Kidney (tissue), 14 donors: ENCODE measurements around the gene CUL2. TPM values are rescaled to one million over a fixed set of nuclear protein-coding genes. Genes with fewer than 3 reads are reported as not detected.

Experiments used
- DNase-seq, 5 donors: peaks; one replicate each; pipeline ENCODE4 v3.0.0-alpha.2; 2013 to 2020
- FAIRE-seq: peaks from 2 replicates; lab custom pipeline; 2012; peaks lifted over from hg19 to GRCh38; lab: Jason Lieb, UNC
- H3K27ac ChIP-seq, 2 donors: one replicate each; pipeline ENCODE4 v1.7.0; 2013; ENCODE audit warnings: low read depth in 2 of 2, low read length in 2 of 2, inconsistent platforms in 1 of 2
- H3K27me3 ChIP-seq: one replicate; pipeline ENCODE4 v1.7.1; 2013; ENCODE audit warnings: low read length, inconsistent platforms; ENCODE audit not compliant: control insufficient read depth, insufficient read depth
- H3K36me3 ChIP-seq, 3 donors: one replicate each; pipeline versions ENCODE4 v1.7.0 to v1.7.1; 2013; ENCODE audit warnings: low read length in 3 of 3, control low read depth in 1 of 3, inconsistent platforms in 1 of 3; ENCODE audit not compliant: insufficient read depth in 3 of 3, control insufficient read depth in 2 of 3
- H3K4me1 ChIP-seq, 3 donors: one replicate each; pipeline versions ENCODE4 v1.7.0 to v1.7.1; 2013; ENCODE audit warnings: low read length in 3 of 3, inconsistent platforms in 1 of 3, low read depth in 1 of 3; ENCODE audit not compliant: control insufficient read depth in 2 of 3, insufficient read depth in 2 of 3
- H3K4me3 ChIP-seq, 3 donors: one replicate each; pipeline versions ENCODE4 v1.7.0 to v1.8.1; 2013; ENCODE audit warnings: low read length in 3 of 3, control low read depth in 1 of 3, inconsistent platforms in 1 of 3
- H3K9ac ChIP-seq, 3 donors: one replicate each; pipeline versions ENCODE4 v1.7.0 to v1.7.1; 2013; ENCODE audit warnings: low read length in 3 of 3, control low read depth in 1 of 3, inconsistent platforms in 1 of 3
- H3K9me3 ChIP-seq, 3 donors: one replicate each; pipeline versions ENCODE4 v1.7.0 to v1.7.1; 2013; ENCODE audit warnings: low read length in 3 of 3, control low read depth in 1 of 3, inconsistent platforms in 1 of 3; ENCODE audit not compliant: control insufficient read depth in 2 of 3, insufficient read depth in 1 of 3
- intact Hi-C: fragments of 100-400 bp; cut with DNase I; formaldehyde crosslinking; loops from one replicate; pipeline ENCODE4 v1.11.1; 2022
- polyA plus RNA-seq: library from polyadenylated mRNA; stranded (reverse); fragments of 350-450 nt; fragmentation: Illumina TruSeq; extraction: RNeasy Lipid Tissue Mini Kit (QIAGEN cat#74804); gene quantifications from one replicate; pipeline ENCODE4 v1.2.3, GENCODE V29; 2014; ENCODE audit warnings: low read depth, low replicate concordance; ENCODE audit not compliant: insufficient read depth
- total RNA-seq: library from RNA; stranded (reverse); fragmentation: NEBNext Ultra II Directional; extraction: Animal tissue kit (Norgen Biotek cat#: 25700); gene quantifications from one replicate; pipeline ENCODE4 v1.2.1, GENCODE V29; 2021
- TF ChIP-seq, protein P1 (sequence below): IDR thresholded peaks from 3 replicates; pipeline ENCODE4 v1.5.1; 2012; ENCODE audit warnings: mild to moderate bottlenecking, moderate library complexity, borderline replicate concordance; ENCODE audit not compliant: insufficient read depth; ENCODE audit errors: extremely low read depth
- donor health status: control.
- donor health status: control.
- donor health status: control.
- donor health status: control.
- donor health status: control.
- donor health status: DM: yes; HTN: yes; CAD: no.
- donor health status: Normal renal cell carcinoma (clear cell type).

The CUL2 gene
- total and polyA plus RNA-seq, 2 donors from 2014 or later, result 14.5 to 25.9 TPM

GRCh38 chr10:35079763-35080162 is 10.4 kb downstream of the CUL2 start:
- no peaks in the 10 kb centered on the region for H3K9me3 ChIP-seq
- no peak overlapping the region for H3K27ac ChIP-seq
- TF ChIP-seq, protein P1, sequence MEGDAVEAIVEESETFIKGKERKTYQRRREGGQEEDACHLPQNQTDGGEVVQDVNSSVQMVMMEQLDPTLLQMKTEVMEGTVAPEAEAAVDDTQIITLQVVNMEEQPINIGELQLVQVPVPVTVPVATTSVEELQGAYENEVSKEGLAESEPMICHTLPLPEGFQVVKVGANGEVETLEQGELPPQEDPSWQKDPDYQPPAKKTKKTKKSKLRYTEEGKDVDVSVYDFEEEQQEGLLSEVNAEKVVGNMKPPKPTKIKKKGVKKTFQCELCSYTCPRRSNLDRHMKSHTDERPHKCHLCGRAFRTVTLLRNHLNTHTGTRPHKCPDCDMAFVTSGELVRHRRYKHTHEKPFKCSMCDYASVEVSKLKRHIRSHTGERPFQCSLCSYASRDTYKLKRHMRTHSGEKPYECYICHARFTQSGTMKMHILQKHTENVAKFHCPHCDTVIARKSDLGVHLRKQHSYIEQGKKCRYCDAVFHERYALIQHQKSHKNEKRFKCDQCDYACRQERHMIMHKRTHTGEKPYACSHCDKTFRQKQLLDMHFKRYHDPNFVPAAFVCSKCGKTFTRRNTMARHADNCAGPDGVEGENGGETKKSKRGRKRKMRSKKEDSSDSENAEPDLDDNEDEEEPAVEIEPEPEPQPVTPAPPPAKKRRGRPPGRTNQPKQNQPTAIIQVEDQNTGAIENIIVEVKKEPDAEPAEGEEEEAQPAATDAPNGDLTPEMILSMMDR, result no peak
- no peak for FAIRE-seq
- DNase-seq, result no peak
- H3K4me1 ChIP-seq, result no peaks in the 10 kb centered on the region
- H3K9ac ChIP-seq, result no peak overlapping the region
- no peak overlapping the region for H3K4me3 ChIP-seq
- intact Hi-C loops, result no loop called here
- no peaks in the 10 kb centered on the region for H3K36me3 ChIP-seq
- H3K27me3 ChIP-seq, result no peaks in the 10 kb centered on the region

GRCh38 chr10:35079265-35079664 is 10.9 kb downstream of the CUL2 start:
- H3K9ac ChIP-seq, result no peak overlapping the region
- TF ChIP-seq, protein P1, result no peak
- no peak for FAIRE-seq

DNA sequence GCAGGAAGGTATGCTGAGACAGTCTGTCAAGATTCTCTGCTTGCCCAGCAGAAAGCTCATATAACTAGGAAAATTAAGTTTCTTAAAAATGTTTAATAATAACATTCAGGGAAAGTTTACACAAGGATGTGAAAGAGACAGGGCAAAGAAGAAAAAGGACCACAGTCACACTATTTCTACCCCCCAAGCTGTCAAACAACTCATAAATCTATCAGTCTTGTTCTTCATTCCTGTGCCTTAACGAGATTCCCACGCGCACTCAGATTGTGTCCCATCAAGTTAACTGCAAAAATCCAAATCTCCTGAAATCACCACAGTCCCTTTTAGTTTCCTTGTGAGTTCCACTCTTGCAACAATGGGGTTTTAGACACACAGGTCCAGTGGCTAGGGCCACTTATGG is 14.9 kb downstream of the CUL2 start:
- Histone ChIP-seq H3K36me3 (peaks cover 0 to 4% (median 3%) of the 10 kb centered on the region in 3 donors), H3K9ac (no peak overlapping the region), H3K9me3 (no peaks in the 10 kb centered on the region), H3K4me1 (no peaks in the 10 kb centered on the region), H3K27ac (no peak overlapping the region), H3K4me3 (no peak overlapping the region), H3K27me3 (no peaks in the 10 kb centered on the region)
- TF ChIP-seq, protein P1, result no peak
- intact Hi-C loops, result no loop called here
- no peak for DNase-seq
- FAIRE-seq, result no peak

More at GRCh38 chr10:35079265-35079664, 10.9 kb downstream of the CUL2 start:
- Histone ChIP-seq H3K4me1 (no peaks in the 10 kb centered on the region), H3K27ac (no peak overlapping the region), H3K36me3 (no peaks in the 10 kb centered on the region), H3K27me3 (no peaks in the 10 kb centered on the region), H3K9me3 (no peaks in the 10 kb centered on the region), H3K4me3 (no peak overlapping the region)
- intact Hi-C loops, result no loop called here
- no peak for DNase-seq

GRCh38 chr10:35074266-35074665 is 15.9 kb downstream of the CUL2 start:
- no peaks in the 10 kb centered on the region for H3K27me3 ChIP-seq
- H3K27ac ChIP-seq, result no peak overlapping the region
- TF ChIP-seq, protein P1, result no peak
- no peak overlapping the region for H3K4me3 ChIP-seq
- DNase-seq (no peak), FAIRE-seq (no peak)
- H3K9ac ChIP-seq, result no peak overlapping the region
- intact Hi-C loops, result no loop called here
- peaks cover 0 to 8% (median 5%) of the 10 kb centered on the region in 3 donors for H3K36me3 ChIP-seq
- H3K9me3 ChIP-seq, result no peaks in the 10 kb centered on the region
- H3K4me1 ChIP-seq, result no peaks in the 10 kb centered on the region
